HG03108 (cell line): ENCODE measurements around the gene ANKS6.

ENCODE experiments used
- ATAC-seq: cut with Tn5 transposase; IDR thresholded peaks from one replicate; pipeline ENCODE4 v1.9.1; 2021; ENCODE audit warnings: moderate library complexity; ENCODE audit not compliant: unreplicated experiment

ANKS6 gene

DNA sequence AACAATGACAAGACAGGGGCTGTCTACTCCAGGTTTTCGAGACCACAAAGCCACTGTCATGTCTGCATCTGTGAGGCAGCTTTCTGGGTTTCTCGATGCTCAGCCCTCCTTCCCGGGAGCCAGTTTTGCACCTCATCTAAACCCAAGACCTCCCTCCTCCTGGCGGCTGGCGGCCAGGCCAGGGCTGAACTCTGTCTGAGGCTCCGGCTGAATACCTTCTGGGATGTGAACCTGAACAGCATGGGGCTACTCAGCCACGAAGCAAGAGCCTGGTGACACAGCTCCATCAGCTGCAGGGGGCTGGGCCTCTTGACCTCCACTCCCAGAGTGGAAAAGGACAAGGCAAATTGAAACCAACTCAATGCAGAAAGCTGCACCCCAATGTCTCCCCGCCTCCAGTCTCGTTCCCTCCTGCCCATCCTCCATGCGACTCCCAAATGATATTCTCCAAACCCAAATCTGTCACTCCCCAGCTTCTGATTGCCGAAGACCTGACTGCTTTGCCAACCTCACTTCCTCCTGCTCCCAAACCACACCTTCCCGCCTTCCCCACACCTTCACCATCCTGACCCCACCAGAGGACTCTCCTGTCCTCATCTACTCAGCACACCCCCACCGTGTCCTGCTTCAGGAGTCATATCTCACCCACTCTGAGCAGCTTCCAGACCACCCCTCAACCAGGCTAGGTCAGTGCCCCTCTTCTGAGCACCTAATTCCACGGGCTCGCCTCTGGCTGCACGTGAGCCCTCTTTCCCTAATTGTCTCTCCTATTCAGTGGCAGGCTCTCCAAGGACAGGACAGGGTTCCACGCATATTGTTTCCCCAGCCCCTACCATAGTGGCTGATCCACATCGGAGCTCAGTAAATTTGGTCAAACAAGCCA is 4.5 kb downstream of the ANKS6 start:
- no peak for ATAC-seq

- ATAC-seq: no peak
Measured at GRCh38 chr9:98790842-98791607, 5.3 kb downstream of the ANKS6 start.

DNA sequence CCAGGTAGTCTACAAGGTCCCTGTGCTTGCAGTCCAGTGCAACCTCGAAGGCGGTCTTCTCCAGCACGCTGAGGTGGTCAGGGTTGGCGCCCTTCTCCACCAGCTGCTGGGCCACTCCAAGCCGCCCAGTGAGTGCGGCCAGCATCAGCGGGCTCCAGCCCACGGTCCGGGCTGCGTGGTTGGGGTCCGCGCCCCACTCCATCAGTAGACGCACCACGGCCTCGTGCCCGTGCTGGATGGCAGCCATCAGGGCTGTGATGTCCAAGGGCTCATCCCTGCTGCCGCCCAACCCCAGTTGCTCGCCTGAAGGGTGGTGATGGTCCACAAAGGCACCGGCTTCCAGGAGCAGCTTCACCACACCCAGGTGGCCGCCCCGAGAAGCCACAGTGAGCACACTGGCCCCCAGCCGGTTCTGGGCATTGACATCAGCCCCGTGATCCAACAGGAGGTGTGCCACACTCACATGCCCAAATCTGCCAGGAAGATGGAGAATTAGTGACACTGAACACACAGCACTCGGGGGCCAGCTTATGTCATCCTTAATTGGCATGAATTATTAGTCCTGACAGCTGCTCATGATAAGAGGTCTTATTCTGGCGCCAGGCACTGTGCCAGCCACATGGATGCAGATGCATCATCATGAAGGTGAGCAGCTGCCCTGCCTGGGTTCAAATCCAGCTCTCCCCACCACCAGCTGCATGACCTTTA is 6.1 kb downstream of the ANKS6 start:
- no peak for ATAC-seq

- ATAC-seq: no peak
Measured at GRCh38 chr9:98789483-98790133, 6.7 kb downstream of the ANKS6 start.

DNA sequence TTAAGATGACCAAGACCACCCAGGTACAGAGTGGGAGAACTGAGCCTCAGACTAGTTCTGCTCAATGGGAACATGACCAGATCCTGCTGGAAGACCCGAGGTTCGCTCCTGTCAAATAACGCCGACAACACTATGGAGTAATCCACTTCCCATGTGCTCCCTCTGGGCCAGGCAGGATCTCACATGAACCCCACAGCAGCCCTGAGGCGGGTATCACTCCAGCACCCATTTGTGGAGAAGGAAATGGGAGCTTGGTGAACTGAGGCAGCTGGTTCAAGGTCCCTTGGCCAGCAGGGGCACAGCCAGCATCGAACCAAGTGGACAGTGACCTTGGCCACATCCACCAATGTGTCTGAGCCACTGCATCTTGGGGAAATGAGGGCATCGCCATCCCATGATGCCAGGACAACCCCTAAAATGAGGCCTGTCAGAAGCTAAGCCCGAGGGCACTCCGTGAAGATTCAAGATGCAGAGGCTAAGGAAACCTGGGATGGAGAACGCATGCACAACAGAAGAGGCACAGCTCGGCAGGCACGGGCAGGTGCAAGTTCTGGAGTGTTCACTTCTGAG is 8.5 kb downstream of the ANKS6 start:
- no peak for ATAC-seq

DNA sequence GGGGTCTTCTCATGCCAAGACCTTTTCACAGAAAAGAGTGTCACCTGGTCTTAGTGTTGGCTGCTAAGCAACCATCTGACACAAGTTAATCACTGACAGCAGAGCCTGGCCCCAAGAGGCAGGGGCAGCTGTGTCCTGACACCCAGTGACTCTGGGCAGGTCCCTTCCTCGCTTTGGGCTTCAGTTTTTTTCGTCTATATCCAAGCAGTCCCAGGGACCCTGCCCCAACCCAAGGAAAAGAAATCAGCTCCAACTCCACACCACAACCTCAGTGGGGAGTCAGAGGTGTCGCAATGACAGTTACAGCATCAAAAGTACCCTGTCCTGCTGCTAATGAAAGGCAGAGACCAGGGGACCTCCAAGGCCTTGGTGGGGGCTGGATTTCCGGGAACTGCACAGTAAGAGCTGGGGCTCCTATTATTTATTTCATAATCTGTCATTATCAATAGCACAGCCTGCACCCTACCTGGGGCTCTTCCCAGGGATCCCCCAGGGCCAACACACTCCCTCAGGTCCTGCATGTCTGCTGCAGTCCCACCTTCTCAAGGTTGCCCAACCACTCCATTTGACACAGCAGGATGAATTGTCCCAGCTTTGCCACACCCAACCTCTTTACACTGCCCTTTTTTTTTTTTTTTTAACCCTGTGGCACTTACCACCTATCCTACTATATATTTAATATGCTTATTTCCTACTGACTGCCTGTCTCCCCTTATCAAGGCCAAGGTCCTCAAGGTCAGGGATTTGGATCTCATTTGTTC is 9.4 kb downstream of the ANKS6 start:
- ATAC-seq: no peak

DNA sequence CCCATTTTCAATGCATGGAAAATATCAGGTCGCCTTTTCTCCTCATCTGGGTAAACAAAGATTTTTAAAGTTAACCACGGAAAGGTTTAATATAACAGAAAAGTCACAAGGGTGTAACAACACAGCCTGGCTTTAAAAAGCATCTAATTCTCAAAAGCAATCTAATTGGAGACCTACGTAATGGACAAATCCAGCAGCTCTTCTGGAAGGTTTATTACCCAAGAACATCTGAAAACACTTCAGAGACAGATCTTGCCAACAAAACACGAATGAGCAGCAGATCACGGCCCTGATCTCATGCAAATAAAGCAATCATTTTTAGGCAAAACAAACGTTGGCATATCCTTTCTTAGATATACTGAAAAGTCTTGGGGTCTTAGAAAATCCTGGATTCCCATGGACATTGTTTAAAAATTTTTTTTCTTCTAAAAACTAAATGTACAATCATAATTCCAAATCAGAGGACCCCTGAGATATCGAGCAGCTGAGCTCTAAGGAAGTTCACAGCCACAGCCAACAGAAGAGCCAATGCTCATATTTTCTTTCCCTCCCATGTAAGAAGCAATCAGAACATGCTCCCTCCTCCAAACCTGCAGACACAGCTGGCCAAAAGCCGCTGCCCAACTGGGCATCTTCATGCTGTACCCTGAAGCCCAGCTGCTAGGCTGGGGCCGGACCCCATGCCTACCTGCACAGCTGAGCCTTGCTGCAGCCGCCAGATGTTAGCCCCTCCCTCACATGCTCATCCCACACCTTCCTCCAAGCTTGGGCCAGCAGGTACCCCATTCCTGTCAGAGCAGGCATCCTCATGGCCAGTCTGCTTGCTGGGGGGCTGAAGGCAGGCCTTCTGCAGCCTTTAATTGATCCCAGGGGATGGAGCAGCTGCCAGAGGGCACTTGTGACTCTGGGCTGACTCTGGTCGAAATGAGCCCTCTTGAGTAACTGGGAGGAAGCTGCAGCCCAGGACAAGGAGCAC is 11.2 kb downstream of the ANKS6 start:
- ATAC-seq: no peak

DNA sequence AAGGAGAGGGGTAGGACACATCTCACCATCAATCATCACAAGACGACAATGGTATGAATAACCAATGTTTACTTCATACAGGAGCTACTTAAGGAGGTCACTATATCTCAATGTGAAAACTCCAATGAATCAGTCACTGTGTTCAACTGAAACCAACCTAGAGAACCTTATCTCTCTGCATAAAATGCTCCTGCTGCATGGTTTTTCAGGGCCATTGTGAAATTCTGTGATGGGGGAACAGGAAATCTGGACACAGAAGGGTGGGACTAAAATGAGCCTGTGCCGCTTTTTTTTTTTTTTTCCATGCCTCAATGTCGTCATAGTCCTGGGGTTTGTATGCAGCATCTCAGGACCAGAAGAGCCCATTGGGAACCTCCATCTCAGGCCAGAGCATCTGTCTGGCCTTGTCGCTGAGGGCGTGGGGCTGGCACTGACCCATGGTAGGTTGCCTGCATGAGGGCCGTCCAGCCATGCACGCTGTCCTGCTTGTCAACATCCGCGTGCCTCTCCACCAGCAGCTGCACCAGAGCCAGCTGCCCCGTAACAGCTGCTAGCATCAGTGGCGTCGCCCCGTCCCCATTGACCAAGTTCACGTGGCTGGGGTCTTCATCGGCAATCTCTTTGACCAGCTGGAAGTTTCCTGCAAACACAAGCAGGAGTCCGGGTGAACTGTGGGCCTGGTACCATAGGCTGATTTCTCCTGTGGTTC is 12.7 kb downstream of the ANKS6 start:
- no peak for ATAC-seq

DNA sequence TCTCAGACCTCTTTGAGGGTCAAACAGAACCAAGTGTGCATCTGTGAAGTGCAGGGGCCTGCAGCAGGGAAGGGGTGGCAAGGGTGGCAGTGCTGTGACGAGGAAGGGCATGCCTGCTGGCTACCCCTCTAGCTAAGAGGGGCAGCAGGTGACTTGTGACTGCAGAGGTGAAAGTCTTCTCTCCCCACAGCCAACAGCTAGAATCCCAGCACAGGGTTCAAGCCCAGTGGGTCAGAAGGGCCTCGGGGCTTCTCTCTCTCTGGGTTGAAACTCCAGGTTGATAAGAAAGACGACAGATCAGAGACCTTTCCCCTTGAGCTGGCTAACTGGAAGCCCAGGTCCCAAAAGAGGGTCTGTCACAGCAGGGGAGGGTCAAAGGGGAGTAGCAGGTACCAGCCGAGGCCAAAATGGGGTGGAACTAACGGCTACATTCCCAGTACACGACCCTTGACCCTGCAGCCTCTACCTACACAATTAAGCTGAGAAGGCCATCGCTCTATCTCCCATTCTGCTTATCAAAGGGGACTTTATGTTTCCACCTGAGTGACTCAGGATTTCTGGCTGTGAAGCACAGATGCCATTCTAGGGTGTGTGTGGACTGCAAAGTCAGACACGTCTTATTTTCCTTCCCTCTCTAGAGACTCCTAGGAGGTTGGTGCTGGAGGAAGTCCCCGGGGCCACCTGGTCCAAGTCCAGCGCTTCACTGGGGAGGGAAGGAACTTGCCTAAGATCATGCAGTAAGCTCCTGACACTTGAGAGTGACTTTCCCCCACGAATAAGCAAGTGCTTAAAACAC is 14.6 kb downstream of the ANKS6 start:
- ATAC-seq: no peak

GRCh38 chr9:98780059-98780749 is 16.2 kb downstream of the ANKS6 start:
- ATAC-seq: no peak

DNA sequence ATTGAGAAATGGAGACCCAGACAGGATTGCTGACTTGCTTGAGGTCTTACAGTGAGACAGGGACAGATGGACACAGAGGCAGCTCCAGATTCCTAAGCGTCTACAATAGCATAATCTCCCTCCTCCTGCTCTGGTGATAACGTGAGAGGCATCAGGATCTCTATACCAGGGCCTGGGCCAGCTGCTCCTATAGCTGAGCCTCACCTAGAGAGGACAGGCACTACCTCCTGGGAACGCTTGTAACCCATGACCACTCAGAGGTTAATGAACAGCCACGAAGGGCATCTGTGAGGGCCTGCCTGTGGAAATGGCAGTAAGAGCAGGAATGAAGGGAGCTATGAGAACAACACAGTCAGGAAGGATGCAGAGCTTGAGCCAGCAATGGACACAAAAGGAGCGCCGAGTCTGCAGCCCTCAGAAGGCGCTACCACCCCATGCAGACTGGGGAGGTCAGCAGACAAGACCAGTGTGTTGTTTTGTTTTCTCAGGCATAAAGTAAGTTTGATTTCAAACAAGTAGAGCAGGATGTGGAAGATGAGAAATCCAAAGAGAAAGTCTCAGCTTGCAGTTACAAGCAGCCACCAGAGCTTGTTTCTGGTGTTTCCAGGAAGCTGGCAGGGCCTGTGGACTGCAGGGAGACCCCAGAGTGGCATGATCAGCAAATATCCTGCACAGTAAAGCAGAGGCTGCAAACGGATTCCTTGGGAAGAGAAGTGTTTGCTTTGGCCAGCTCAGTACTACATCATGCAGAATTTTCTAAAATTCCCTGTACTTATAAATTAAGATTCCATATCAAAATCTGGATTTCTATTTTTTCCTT is 17.4 kb downstream of the ANKS6 start:
- ATAC-seq: no peak

- no peak for ATAC-seq
Measured at GRCh38 chr9:98778251-98778650, 18.1 kb downstream of the ANKS6 start.

- ATAC-seq: no peak
Measured at GRCh38 chr9:98777618-98778017, 18.7 kb downstream of the ANKS6 start.

GRCh38 chr9:98775831-98776441 is 20.4 kb downstream of the ANKS6 start:
- no peak for ATAC-seq

DNA sequence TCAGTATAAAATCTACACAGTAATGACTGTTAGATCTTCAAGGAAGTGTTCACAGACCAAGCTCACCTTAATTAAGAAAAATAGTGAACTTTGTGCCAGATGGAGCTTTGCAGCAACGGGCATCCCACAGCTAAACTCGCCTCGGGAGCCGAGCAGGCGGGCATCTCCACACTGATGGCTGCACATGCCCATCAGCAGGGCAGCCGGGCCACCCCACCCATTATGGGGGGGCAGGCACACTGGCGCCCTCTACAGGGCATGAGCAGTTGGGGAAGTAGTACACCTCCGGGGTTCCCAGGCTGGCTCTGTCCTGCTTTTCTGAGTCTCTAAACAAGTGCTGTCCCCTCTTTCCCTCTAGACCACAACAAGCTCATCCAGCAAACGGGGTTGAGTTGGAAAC is 21.6 kb downstream of the ANKS6 start:
- no peak for ATAC-seq

GRCh38 chr9:98773721-98774120 is 22.6 kb downstream of the ANKS6 start:
- no peak for ATAC-seq
